Measurements from ENCODE around the gene ASXL1.
"Not testable (repeated sequence)": the region's sequence is repeated elsewhere in the genome, so short reads cannot be mapped to it uniquely, and the experiment has no call there.

The ASXL1 gene

GRCh38 chr20:32337937-32338661, 20.0 kb upstream of the ASXL1 start:
- DNase-seq, result no peak

- no peak for DNase-seq
These were observed 19.5 kb upstream of the ASXL1 start for GRCh38 chr20:32338665-32339064.

- DNase-seq, result no peak
These were observed 19.0 kb upstream of the ASXL1 start for GRCh38 chr20:32339116-32339515.

- DNase-seq, result not testable (repeated sequence)
These were observed 17.1 kb upstream of the ASXL1 start for GRCh38 chr20:32341053-32341452.

GRCh38 chr20:32343439-32343838, 14.7 kb upstream of the ASXL1 start:
- DNase-seq, result no peak

GRCh38 chr20:32344835-32345506, 13.2 kb upstream of the ASXL1 start:
- no peak for DNase-seq

- no peak for DNase-seq
These were observed 9.9 kb upstream of the ASXL1 start for GRCh38 chr20:32348207-32348606.

- DNase-seq, result no peak
These were observed 7.7 kb upstream of the ASXL1 start for GRCh38 chr20:32350421-32350820.

- no peak for DNase-seq
These were observed 5.9 kb upstream of the ASXL1 start for GRCh38 chr20:32352121-32352720.

- no peak for DNase-seq
These were observed 4.2 kb upstream of the ASXL1 start for GRCh38 chr20:32353848-32354496.

- no peak for DNase-seq
These were observed 3.3 kb upstream of the ASXL1 start for GRCh38 chr20:32354592-32355416.

- no peak for DNase-seq
These were observed 2.7 kb upstream of the ASXL1 start for GRCh38 chr20:32355417-32355841.

- DNase-seq, result not testable (repeated sequence)
These were observed 2.1 kb upstream of the ASXL1 start for GRCh38 chr20:32355907-32356621.

- DNase-seq, result no peak
These were observed 1.3 kb upstream of the ASXL1 start for GRCh38 chr20:32356622-32357374.

- no peak for DNase-seq
These were observed 709 bp upstream of the ASXL1 start for GRCh38 chr20:32357375-32357868.

GRCh38 chr20:32358632-32358882, 426 bp downstream of the ASXL1 start:
- no peak for DNase-seq

- peak; percentile 78 for DNase-seq
These were observed 927 bp downstream of the ASXL1 start for GRCh38 chr20:32358883-32359632.

- DNase-seq, result no peak
These were observed 1.7 kb downstream of the ASXL1 start for GRCh38 chr20:32359633-32360332.

GRCh38 chr20:32360333-32360634, 2.2 kb downstream of the ASXL1 start:
- no peak for DNase-seq

- no peak for DNase-seq
These were observed 4.8 kb downstream of the ASXL1 start for GRCh38 chr20:32362901-32363364.
